Measurements from ENCODE around the gene E2F7.
"Not testable (repeated sequence)": the region's sequence is repeated elsewhere in the genome, so short reads cannot be mapped to it uniquely, and the experiment has no call there.

Gene E2F7

GRCh38 chr12:77102123-77102522 is 36.8 kb upstream of the E2F7 start:
- Histone ChIP-seq H2BK5ac (ENCODE audit: low read length) (no peak overlapping the region), H3K18ac (ENCODE audit: low read length) (no peak overlapping the region), H3K4me1 (ENCODE audit: control insufficient read depth in 2 of 2, insufficient read depth in 1 of 2, low read depth in 1 of 2, low read length in 2 of 2) (no peaks in the 10 kb centered on the region), H3K79me1 (ENCODE audit: low read depth, low read length) (no peaks in the 10 kb centered on the region), H4K91ac (ENCODE audit: low read depth, low read length, poor library complexity) (no peak overlapping the region), H3K23ac (ENCODE audit: low read depth, low read length, poor library complexity) (no peak overlapping the region), H3K9me3 (replicated peaks in 1 of 2; ENCODE audit: control insufficient read depth in 2 of 2, insufficient read depth in 1 of 2, low read depth in 1 of 2, low read length in 2 of 2) (no peaks in the 10 kb centered on the region), H3K14ac (ENCODE audit: low read length) (no peak overlapping the region), H3K27ac (replicated peaks; ENCODE audit: low read length) (no peak overlapping the region), H3K9ac (ENCODE audit: low read depth, low read length, poor library complexity) (no peak overlapping the region), H3K36me3 (replicated peaks in 1 of 2; ENCODE audit: control insufficient read depth in 2 of 2, insufficient read depth in 2 of 2, low read length in 2 of 2) (no peaks in the 10 kb centered on the region), H4K8ac (ENCODE audit: low read depth, low read length) (no peak overlapping the region), H3K4me3 (ENCODE audit: low read length in 2 of 2) (no peak overlapping the region), H2AK5ac (ENCODE audit: low read depth, low read length) (no peak overlapping the region), H2BK15ac (ENCODE audit: low read length) (no peak overlapping the region), H2AFZ (ENCODE audit: low read length) (no peak overlapping the region), H2BK120ac (ENCODE audit: low read depth, low read length) (no peak overlapping the region), H2BK12ac (ENCODE audit: low read length) (no peak overlapping the region), H3K4ac (ENCODE audit: low read length) (no peak overlapping the region), H3K27me3 (ENCODE audit: control insufficient read depth in 3 of 3, insufficient read depth in 3 of 3, low read depth in 1 of 3, low read length in 3 of 3) (no peaks in the 10 kb centered on the region), H3K4me2 (ENCODE audit: insufficient read depth, low read length, poor library complexity, severe bottlenecking) (no peak overlapping the region)
- DNase-seq (ENCODE audit: low spot score), result no peak
- WGBS, 2 donors (ENCODE audit: extremely low coverage in 2 of 2, insufficient read length in 2 of 2, insufficient replicate concordance in 1 of 2), result no CpG with 5 or more reads among the region's 2 CpGs

GRCh38 chr12:77099799-77100198 is 34.4 kb upstream of the E2F7 start:
- no peak overlapping the region for H3K18ac ChIP-seq (ENCODE audit: low read length)
- no peak for DNase-seq (ENCODE audit: low spot score)
- no peaks in the 10 kb centered on the region for H3K27me3 ChIP-seq (ENCODE audit: control insufficient read depth in 3 of 3, insufficient read depth in 3 of 3, low read depth in 1 of 3, low read length in 3 of 3)
- H2BK12ac ChIP-seq (ENCODE audit: low read length), result no peak overlapping the region
- H3K36me3 ChIP-seq (replicated peaks in 1 of 2; ENCODE audit: control insufficient read depth in 2 of 2, insufficient read depth in 2 of 2, low read length in 2 of 2), result no peaks in the 10 kb centered on the region
- H3K23ac ChIP-seq (ENCODE audit: low read depth, low read length, poor library complexity), result no peak overlapping the region
- H3K4me2 ChIP-seq (ENCODE audit: insufficient read depth, low read length, poor library complexity, severe bottlenecking), result no peak overlapping the region
- no peak overlapping the region for H2AK5ac ChIP-seq (ENCODE audit: low read depth, low read length)
- no peak overlapping the region for H3K9ac ChIP-seq (ENCODE audit: low read depth, low read length, poor library complexity)
- H2AFZ ChIP-seq (ENCODE audit: low read length), result no peak overlapping the region
- no peak overlapping the region for H3K14ac ChIP-seq (ENCODE audit: low read length)
- H3K27ac ChIP-seq (replicated peaks; ENCODE audit: low read length), result no peak overlapping the region
- no peak overlapping the region for H2BK120ac ChIP-seq (ENCODE audit: low read depth, low read length)
- no peak overlapping the region for H4K8ac ChIP-seq (ENCODE audit: low read depth, low read length)
- H2BK15ac ChIP-seq (ENCODE audit: low read length), result no peak overlapping the region
- no peak overlapping the region for H4K91ac ChIP-seq (ENCODE audit: low read depth, low read length, poor library complexity)
- H3K79me1 ChIP-seq (ENCODE audit: low read depth, low read length), result no peaks in the 10 kb centered on the region
- no peak overlapping the region for H3K4ac ChIP-seq (ENCODE audit: low read length)
- H3K4me3 ChIP-seq (ENCODE audit: low read length in 2 of 2), result no peak overlapping the region
- H2BK5ac ChIP-seq (ENCODE audit: low read length), result no peak overlapping the region
- H3K9me3 ChIP-seq (replicated peaks in 1 of 2; ENCODE audit: control insufficient read depth in 2 of 2, insufficient read depth in 1 of 2, low read depth in 1 of 2, low read length in 2 of 2), result no peaks in the 10 kb centered on the region
- no peaks in the 10 kb centered on the region for H3K4me1 ChIP-seq (ENCODE audit: control insufficient read depth in 2 of 2, insufficient read depth in 1 of 2, low read depth in 1 of 2, low read length in 2 of 2)
- no CpG with 5 or more reads among the region's 2 CpGs for WGBS, 2 donors (ENCODE audit: extremely low coverage in 2 of 2, insufficient read length in 2 of 2, insufficient replicate concordance in 1 of 2)

DNA sequence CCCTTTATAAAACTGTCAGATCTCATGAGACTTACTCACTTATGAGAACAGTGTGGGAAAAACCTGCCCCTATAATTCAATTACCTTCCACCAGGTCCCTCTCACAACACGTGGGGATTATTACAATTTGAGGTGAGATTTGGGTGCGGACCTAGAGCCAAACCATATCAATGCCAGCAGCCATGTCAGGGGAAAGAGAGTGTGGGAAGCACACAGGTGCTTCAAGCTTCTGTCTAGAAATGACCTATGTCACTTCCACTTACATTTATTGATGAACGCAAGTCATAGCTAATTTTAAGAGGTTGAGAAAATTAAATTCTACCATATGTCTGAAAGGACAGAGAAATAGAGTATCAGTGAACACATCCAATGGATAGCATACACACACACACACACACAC is 32.5 kb upstream of the E2F7 start:
- Histone ChIP-seq H2AFZ (ENCODE audit: low read length) (no peak overlapping the region), H2BK120ac (ENCODE audit: low read depth, low read length) (no peak overlapping the region), H3K4me3 (ENCODE audit: low read length in 2 of 2) (no peak overlapping the region), H3K18ac (ENCODE audit: low read length) (no peak overlapping the region), H2BK12ac (ENCODE audit: low read length) (no peak overlapping the region), H3K14ac (ENCODE audit: low read length) (no peak overlapping the region), H3K4me1 (ENCODE audit: control insufficient read depth in 2 of 2, insufficient read depth in 1 of 2, low read depth in 1 of 2, low read length in 2 of 2) (no peaks in the 10 kb centered on the region), H3K4me2 (ENCODE audit: insufficient read depth, low read length, poor library complexity, severe bottlenecking) (no peak overlapping the region), H3K9ac (ENCODE audit: low read depth, low read length, poor library complexity) (no peak overlapping the region), H4K8ac (ENCODE audit: low read depth, low read length) (no peak overlapping the region), H2BK15ac (ENCODE audit: low read length) (no peak overlapping the region), H3K9me3 (replicated peaks in 1 of 2; ENCODE audit: control insufficient read depth in 2 of 2, insufficient read depth in 1 of 2, low read depth in 1 of 2, low read length in 2 of 2) (no peaks in the 10 kb centered on the region), H3K79me1 (ENCODE audit: low read depth, low read length) (no peaks in the 10 kb centered on the region), H3K36me3 (replicated peaks in 1 of 2; ENCODE audit: control insufficient read depth in 2 of 2, insufficient read depth in 2 of 2, low read length in 2 of 2) (no peaks in the 10 kb centered on the region), H2AK5ac (ENCODE audit: low read depth, low read length) (no peak overlapping the region), H4K91ac (ENCODE audit: low read depth, low read length, poor library complexity) (no peak overlapping the region), H3K4ac (ENCODE audit: low read length) (no peak overlapping the region), H3K27ac (replicated peaks; ENCODE audit: low read length) (no peak overlapping the region), H3K23ac (ENCODE audit: low read depth, low read length, poor library complexity) (no peak overlapping the region), H3K27me3 (ENCODE audit: control insufficient read depth in 3 of 3, insufficient read depth in 3 of 3, low read depth in 1 of 3, low read length in 3 of 3) (no peaks in the 10 kb centered on the region), H2BK5ac (ENCODE audit: low read length) (no peak overlapping the region)
- no peak for DNase-seq (ENCODE audit: low spot score)
- no CpG with 5 or more reads among the region's 3 CpGs for WGBS, 2 donors (ENCODE audit: extremely low coverage in 2 of 2, insufficient read length in 2 of 2, insufficient replicate concordance in 1 of 2)

GRCh38 chr12:77092227-77092626 is 26.9 kb upstream of the E2F7 start:
- H2BK120ac ChIP-seq (ENCODE audit: low read depth, low read length); DNase-seq (ENCODE audit: low spot score); H2AK5ac ChIP-seq (ENCODE audit: low read depth, low read length); H4K91ac ChIP-seq (ENCODE audit: low read depth, low read length, poor library complexity); H4K8ac ChIP-seq (ENCODE audit: low read depth, low read length); H2BK15ac ChIP-seq (ENCODE audit: low read length); H2BK5ac ChIP-seq (ENCODE audit: low read length); H3K79me1 ChIP-seq (ENCODE audit: low read depth, low read length); H3K4me2 ChIP-seq (ENCODE audit: insufficient read depth, low read length, poor library complexity, severe bottlenecking); H3K9me3 ChIP-seq (replicated peaks in 1 of 2; ENCODE audit: control insufficient read depth in 2 of 2, insufficient read depth in 1 of 2, low read depth in 1 of 2, low read length in 2 of 2); H3K23ac ChIP-seq (ENCODE audit: low read depth, low read length, poor library complexity); H3K27me3 ChIP-seq (ENCODE audit: control insufficient read depth in 3 of 3, insufficient read depth in 3 of 3, low read depth in 1 of 3, low read length in 3 of 3); H3K9ac ChIP-seq (ENCODE audit: low read depth, low read length, poor library complexity); H3K4ac ChIP-seq (ENCODE audit: low read length); H3K27ac ChIP-seq (replicated peaks; ENCODE audit: low read length); H3K36me3 ChIP-seq (replicated peaks in 1 of 2; ENCODE audit: control insufficient read depth in 2 of 2, insufficient read depth in 2 of 2, low read length in 2 of 2); H3K14ac ChIP-seq (ENCODE audit: low read length); H2AFZ ChIP-seq (ENCODE audit: low read length); H3K4me1 ChIP-seq (ENCODE audit: control insufficient read depth in 2 of 2, insufficient read depth in 1 of 2, low read depth in 1 of 2, low read length in 2 of 2); H3K18ac ChIP-seq (ENCODE audit: low read length); H3K4me3 ChIP-seq (ENCODE audit: low read length in 2 of 2); H2BK12ac ChIP-seq (ENCODE audit: low read length): not testable (repeated sequence)
- WGBS, 2 donors (ENCODE audit: extremely low coverage in 2 of 2, insufficient read length in 2 of 2, insufficient replicate concordance in 1 of 2), result no CpG with 5 or more reads among the region's 3 CpGs
